Liver (tissue), 9 donors: ENCODE data around the gene PDZRN4. TPM values are rescaled to one million over a fixed set of nuclear protein-coding genes. Genes with fewer than 3 reads are reported as not detected.

Experiments
- DNase-seq: peaks from one replicate; pipeline ENCODE4 v3.0.0-alpha.2; 2017; ENCODE audit warnings: low spot score
- H3K27ac ChIP-seq, 2 donors: one replicate each; pipeline ENCODE4 v1.7.0; 2013; ENCODE audit warnings: inconsistent platforms in 2 of 2, low read length in 2 of 2, control low read depth in 1 of 2, low read depth in 1 of 2, mild to moderate bottlenecking in 1 of 2
- H3K27me3 ChIP-seq, 4 donors: one replicate each; pipeline versions ENCODE4 v1.6.1 to v1.7.0; 2013; ENCODE audit warnings: low read length in 3 of 4, inconsistent platforms in 1 of 4, mild to moderate bottlenecking in 1 of 4, moderate library complexity in 1 of 4; ENCODE audit not compliant: control insufficient read depth in 4 of 4, insufficient read depth in 4 of 4
- H3K36me3 ChIP-seq, 4 donors: one replicate each; pipeline versions ENCODE4 v1.6.1 to v1.7.0; 2013; ENCODE audit warnings: low read length in 3 of 4, mild to moderate bottlenecking in 3 of 4, low read depth in 1 of 4, moderate library complexity in 1 of 4; ENCODE audit not compliant: control insufficient read depth in 4 of 4, insufficient read depth in 3 of 4
- H3K4me1 ChIP-seq, 4 donors: one replicate each; pipeline versions ENCODE4 v1.6.1 to v1.7.0; 2013; ENCODE audit warnings: low read length in 3 of 4, mild to moderate bottlenecking in 3 of 4, moderate library complexity in 1 of 4; ENCODE audit not compliant: control insufficient read depth in 4 of 4, insufficient read depth in 4 of 4
- H3K4me3 ChIP-seq, 3 donors: one replicate each; pipeline versions ENCODE4 v1.6.1 to v1.7.0; 2013; ENCODE audit warnings: low read length in 3 of 3, control low read depth in 1 of 3, low read depth in 1 of 3, mild to moderate bottlenecking in 1 of 3
- H3K9ac ChIP-seq, 2 donors: one replicate each; pipeline ENCODE4 v1.7.0; 2013; ENCODE audit warnings: low read length in 2 of 2, mild to moderate bottlenecking in 2 of 2, moderate library complexity in 2 of 2, control low read depth in 1 of 2, low read depth in 1 of 2
- H3K9me3 ChIP-seq, 4 donors: one replicate each; pipeline versions ENCODE4 v1.6.1 to v1.7.0; 2013; ENCODE audit warnings: low read length in 3 of 4; ENCODE audit not compliant: control insufficient read depth in 4 of 4
- EGR1 ChIP-seq, 2 donors: IDR thresholded peaks; 2 replicates each; pipeline ENCODE4 v1.6.1; 2016 to 2018; ENCODE audit warnings: antibody characterized with exemption in 2 of 2, low read depth in 2 of 2
- FOXA1 ChIP-seq: IDR thresholded peaks from 2 replicates; pipeline ENCODE4 v1.6.1; 2016; ENCODE audit warnings: antibody characterized with exemption
- HNF4A ChIP-seq, 2 donors: conservative IDR thresholded peaks; 2 replicates each; pipeline ENCODE4 v1.6.1; 2016; ENCODE audit warnings: antibody characterized with exemption in 2 of 2, mild to moderate bottlenecking in 2 of 2
- HNF4G ChIP-seq: IDR thresholded peaks from 2 replicates; pipeline ENCODE4 v1.6.1; 2016; ENCODE audit warnings: antibody characterized with exemption
- JUND ChIP-seq, 2 donors: IDR thresholded peaks; 2 replicates each; pipeline ENCODE4 v1.6.1; 2016; ENCODE audit warnings: antibody characterized with exemption in 2 of 2
- NR2F2 ChIP-seq: IDR thresholded peaks from 2 replicates; pipeline ENCODE4 v1.6.1; 2016; ENCODE audit warnings: antibody characterized with exemption
- RAD21 ChIP-seq, 2 donors: IDR thresholded peaks; 2 replicates each; pipeline ENCODE4 v1.6.1; 2016; ENCODE audit warnings: antibody characterized with exemption in 2 of 2, mild to moderate bottlenecking in 2 of 2
- RXRA ChIP-seq, 2 donors: IDR thresholded peaks; 2 replicates each; pipeline ENCODE4 v1.6.1; 2017 to 2018; ENCODE audit warnings: antibody characterized with exemption in 2 of 2, mild to moderate bottlenecking in 1 of 2
- SP1 ChIP-seq: IDR thresholded peaks from 2 replicates; pipeline ENCODE4 v1.6.1; 2018; ENCODE audit warnings: antibody characterized with exemption, mild to moderate bottlenecking
- TAF1 ChIP-seq: conservative IDR thresholded peaks from 2 replicates; pipeline ENCODE4 v1.6.1; 2016; ENCODE audit warnings: antibody characterized with exemption, mild to moderate bottlenecking
- YY1 ChIP-seq: IDR thresholded peaks from 2 replicates; pipeline ENCODE4 v1.6.1; 2016; ENCODE audit warnings: antibody characterized with exemption, mild to moderate bottlenecking
- WGBS: extraction: QIAGEN DNeasy Blood & Tissue Kit; methylation state at CpG from one replicate; pipeline ENCODE4 v1.1.7; 2013; 5-methylcytosine and 5-hydroxymethylcytosine counted together
- polyA plus RNA-seq, 2 donors: library from polyadenylated mRNA; stranded (reverse) in 1 of 2; unstranded in 1 of 2; fragments of 200-250 nt in 1 of 2; fragments of >200 nt in 1 of 2; fragmentation: Nextera tagmentation in 1 of 2; extraction: Ambion mirVana in 1 of 2; gene quantifications; one replicate each; pipeline versions ENCODE4 v1.2.1 to v1.2.3, GENCODE V29; 2013 to 2015
- total RNA-seq, 2 donors: library from RNA; depleted of rRNA; stranded (reverse); fragments of >200 nt; gene quantifications; one replicate each; pipeline ENCODE4 v1.2.3, GENCODE V29; 2014
- TF ChIP-seq, protein P1 (sequence below): fragments of 150-350 bp; IDR thresholded peaks from 2 replicates; pipeline ENCODE4 v1.5.1; 2017; ENCODE audit warnings: improper control_type of control experiment, low read depth, low read length; ENCODE audit not compliant: missing input control
- TF ChIP-seq, protein P2 (sequence below): IDR thresholded peaks from 2 replicates; pipeline ENCODE4 v1.6.1; 2016; ENCODE audit warnings: antibody characterized with exemption, mild to moderate bottlenecking
- TF ChIP-seq, protein P3 (sequence below): IDR thresholded peaks from 2 replicates; pipeline ENCODE4 v1.6.1; 2016; ENCODE audit warnings: antibody characterized with exemption
- donor health status: healthy.
- donor health status: healthy.
- donor health status: healthy.
- donor health status: healthy.
- donor health status: healthy.

The PDZRN4 gene
- total and polyA plus RNA-seq, 4 donors, result 0.11 to 1.1 (median 0.24) TPM

DNA sequence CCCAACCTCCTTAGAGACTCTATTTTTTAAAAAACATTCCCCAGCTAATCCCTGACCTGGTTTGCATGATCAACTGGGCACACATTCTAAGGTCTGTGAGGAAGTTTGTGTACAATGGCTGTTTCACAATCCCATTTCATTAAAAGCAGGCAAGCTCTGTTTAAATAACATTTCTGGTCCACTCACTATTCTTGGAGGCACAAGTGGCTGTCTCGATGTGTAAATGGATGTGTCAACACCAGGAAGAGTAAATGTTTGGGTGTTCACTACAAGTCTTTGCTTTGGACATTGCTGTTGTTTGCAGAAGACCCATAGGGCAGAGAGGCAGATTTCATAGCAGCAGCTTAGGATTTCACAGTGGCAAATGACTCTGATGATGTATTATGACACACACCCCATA, 98.3 kb downstream of the PDZRN4 start (continued):
- TF ChIP-seq, protein P1, sequence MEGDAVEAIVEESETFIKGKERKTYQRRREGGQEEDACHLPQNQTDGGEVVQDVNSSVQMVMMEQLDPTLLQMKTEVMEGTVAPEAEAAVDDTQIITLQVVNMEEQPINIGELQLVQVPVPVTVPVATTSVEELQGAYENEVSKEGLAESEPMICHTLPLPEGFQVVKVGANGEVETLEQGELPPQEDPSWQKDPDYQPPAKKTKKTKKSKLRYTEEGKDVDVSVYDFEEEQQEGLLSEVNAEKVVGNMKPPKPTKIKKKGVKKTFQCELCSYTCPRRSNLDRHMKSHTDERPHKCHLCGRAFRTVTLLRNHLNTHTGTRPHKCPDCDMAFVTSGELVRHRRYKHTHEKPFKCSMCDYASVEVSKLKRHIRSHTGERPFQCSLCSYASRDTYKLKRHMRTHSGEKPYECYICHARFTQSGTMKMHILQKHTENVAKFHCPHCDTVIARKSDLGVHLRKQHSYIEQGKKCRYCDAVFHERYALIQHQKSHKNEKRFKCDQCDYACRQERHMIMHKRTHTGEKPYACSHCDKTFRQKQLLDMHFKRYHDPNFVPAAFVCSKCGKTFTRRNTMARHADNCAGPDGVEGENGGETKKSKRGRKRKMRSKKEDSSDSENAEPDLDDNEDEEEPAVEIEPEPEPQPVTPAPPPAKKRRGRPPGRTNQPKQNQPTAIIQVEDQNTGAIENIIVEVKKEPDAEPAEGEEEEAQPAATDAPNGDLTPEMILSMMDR, result no peak
- TF ChIP-seq JUND (IDR thresholded peaks at IDR 0.05) (peak; percentile 43 to 56), RXRA (IDR thresholded peaks at IDR 0.05) (peak; percentile 44 to 72), TAF1 (no peak), RAD21 (IDR thresholded peaks at IDR 0.05) (peak in 1 of 2 donors; percentile 32)

DNA sequence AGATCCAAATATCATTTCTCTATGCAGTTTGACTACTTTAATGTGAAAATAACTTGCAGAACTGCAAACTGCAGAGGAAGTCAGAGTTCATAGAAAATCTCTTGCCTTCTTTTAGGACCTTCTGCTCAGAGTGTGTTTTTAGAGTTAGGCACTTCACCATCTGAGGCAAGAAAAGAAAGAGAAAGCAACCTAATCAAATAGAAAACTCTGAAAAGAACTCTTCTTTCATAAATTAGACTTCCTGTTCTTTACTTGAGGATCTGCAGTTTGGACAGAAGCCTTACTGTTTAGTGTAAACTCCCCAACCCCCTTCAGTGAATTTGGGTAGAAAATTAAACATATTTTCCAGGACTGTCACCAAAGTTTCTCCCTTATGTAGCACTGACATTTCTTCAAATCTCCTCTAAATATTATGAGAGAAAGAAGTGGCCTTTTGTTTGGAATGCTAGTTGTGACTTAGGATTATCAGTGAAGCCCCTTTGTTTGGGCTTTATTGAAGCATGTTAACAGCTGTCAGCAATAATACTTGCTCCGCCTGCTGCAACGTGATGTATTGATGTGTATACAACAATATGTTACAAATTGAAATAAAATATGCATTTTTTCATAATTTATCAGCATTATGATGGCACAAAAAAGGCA, 99.5 kb downstream of the PDZRN4 start:
- Histone ChIP-seq H3K27ac (no peak overlapping the region), H3K4me3 (no peak overlapping the region), H3K4me1 (peaks cover 0 to 7% (median 0%) of the 10 kb centered on the region in 4 donors), H3K27me3 (peaks cover 0 to 2% (median 0%) of the 10 kb centered on the region in 4 donors), H3K9me3 (no peaks in the 10 kb centered on the region), H3K9ac (no peak overlapping the region), H3K36me3 (no peaks in the 10 kb centered on the region)
- DNase-seq, result no peak
- WGBS, result 60% methylated on average over 2 of the region's 2 CpGs
- TF ChIP-seq YY1, result no peak
- TF ChIP-seq, protein P2, sequence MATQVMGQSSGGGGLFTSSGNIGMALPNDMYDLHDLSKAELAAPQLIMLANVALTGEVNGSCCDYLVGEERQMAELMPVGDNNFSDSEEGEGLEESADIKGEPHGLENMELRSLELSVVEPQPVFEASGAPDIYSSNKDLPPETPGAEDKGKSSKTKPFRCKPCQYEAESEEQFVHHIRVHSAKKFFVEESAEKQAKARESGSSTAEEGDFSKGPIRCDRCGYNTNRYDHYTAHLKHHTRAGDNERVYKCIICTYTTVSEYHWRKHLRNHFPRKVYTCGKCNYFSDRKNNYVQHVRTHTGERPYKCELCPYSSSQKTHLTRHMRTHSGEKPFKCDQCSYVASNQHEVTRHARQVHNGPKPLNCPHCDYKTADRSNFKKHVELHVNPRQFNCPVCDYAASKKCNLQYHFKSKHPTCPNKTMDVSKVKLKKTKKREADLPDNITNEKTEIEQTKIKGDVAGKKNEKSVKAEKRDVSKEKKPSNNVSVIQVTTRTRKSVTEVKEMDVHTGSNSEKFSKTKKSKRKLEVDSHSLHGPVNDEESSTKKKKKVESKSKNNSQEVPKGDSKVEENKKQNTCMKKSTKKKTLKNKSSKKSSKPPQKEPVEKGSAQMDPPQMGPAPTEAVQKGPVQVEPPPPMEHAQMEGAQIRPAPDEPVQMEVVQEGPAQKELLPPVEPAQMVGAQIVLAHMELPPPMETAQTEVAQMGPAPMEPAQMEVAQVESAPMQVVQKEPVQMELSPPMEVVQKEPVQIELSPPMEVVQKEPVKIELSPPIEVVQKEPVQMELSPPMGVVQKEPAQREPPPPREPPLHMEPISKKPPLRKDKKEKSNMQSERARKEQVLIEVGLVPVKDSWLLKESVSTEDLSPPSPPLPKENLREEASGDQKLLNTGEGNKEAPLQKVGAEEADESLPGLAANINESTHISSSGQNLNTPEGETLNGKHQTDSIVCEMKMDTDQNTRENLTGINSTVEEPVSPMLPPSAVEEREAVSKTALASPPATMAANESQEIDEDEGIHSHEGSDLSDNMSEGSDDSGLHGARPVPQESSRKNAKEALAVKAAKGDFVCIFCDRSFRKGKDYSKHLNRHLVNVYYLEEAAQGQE, result no peak
- no peak for TF ChIP-seq HNF4A (conservative IDR thresholded peaks at IDR 0.05)
- no peak for TF ChIP-seq NR2F2
- no peak for TF ChIP-seq TAF1
- no peak for TF ChIP-seq EGR1 (IDR thresholded peaks at IDR 0.05; ENCODE audit: low read depth in 2 of 2)
- TF ChIP-seq, protein P1, result no peak

DNA sequence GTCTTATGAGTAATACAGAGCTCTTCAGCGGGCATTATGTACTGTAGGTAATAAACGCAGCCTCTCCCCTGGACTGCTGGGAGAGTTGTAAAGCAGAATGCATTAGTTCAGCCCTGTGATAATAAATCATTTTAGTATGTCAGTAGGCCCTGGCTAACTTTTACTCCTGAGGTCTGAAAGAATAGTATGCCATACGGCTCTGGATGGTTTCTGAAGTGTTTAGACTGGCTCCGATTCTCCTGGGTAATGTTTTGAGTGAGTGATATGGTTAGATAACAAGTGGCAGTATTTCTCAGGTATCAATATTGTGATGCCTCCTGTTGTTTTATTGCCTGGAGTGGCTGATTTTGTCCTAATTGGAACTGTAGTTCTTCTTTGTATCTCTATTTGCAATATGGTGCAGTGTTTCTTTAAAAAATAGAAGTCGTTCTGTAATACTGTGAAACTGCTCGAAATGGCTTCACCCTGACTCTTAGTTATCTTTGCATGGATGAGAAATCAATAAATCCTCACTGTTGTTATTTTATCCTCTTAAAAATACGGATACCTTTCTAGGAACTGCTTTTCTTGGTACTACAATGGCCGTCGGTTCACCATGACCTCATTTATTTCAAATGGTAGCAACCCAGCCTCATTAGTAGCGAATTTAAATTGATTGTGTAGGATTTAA, 100.2 kb downstream of the PDZRN4 start:
- TF ChIP-seq TAF1, result no peak
- no peak for TF ChIP-seq JUND (IDR thresholded peaks at IDR 0.05)
- no peak for TF ChIP-seq FOXA1
- TF ChIP-seq SP1, result no peak
- TF ChIP-seq NR2F2, result no peak
- TF ChIP-seq RXRA (IDR thresholded peaks at IDR 0.05), result no peak
- TF ChIP-seq HNF4G, result no peak
- TF ChIP-seq, protein P3, sequence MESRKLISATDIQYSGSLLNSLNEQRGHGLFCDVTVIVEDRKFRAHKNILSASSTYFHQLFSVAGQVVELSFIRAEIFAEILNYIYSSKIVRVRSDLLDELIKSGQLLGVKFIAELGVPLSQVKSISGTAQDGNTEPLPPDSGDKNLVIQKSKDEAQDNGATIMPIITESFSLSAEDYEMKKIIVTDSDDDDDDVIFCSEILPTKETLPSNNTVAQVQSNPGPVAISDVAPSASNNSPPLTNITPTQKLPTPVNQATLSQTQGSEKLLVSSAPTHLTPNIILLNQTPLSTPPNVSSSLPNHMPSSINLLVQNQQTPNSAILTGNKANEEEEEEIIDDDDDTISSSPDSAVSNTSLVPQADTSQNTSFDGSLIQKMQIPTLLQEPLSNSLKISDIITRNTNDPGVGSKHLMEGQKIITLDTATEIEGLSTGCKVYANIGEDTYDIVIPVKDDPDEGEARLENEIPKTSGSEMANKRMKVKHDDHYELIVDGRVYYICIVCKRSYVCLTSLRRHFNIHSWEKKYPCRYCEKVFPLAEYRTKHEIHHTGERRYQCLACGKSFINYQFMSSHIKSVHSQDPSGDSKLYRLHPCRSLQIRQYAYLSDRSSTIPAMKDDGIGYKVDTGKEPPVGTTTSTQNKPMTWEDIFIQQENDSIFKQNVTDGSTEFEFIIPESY, result no peak
- TF ChIP-seq, protein P1, result no peak
- H3K27me3 ChIP-seq, result no peaks in the 10 kb centered on the region
- no peak overlapping the region for H3K27ac ChIP-seq
- no peak overlapping the region for H3K4me3 ChIP-seq
- H3K9me3 ChIP-seq, result no peaks in the 10 kb centered on the region
- no peak for DNase-seq
- 68% methylated on average over 10 of the region's 10 CpGs for WGBS
- H3K9ac ChIP-seq, result no peak overlapping the region
- no peaks in the 10 kb centered on the region for H3K36me3 ChIP-seq
- peaks cover 0 to 7% (median 0%) of the 10 kb centered on the region in 4 donors for H3K4me1 ChIP-seq
